T-helper 2 cell (primary cell): ENCODE results near the gene BICDL2.
A peak's percentile ranks its signal among the peaks of the same experiment; 100 is the strongest.

ENCODE experiments used
- DNase-seq, 5 experiments: peaks; one replicate each; pipeline versions ENCODE4 v3.0.0 to v3.0.0-alpha.2; 2012 to 2022

BICDL2 gene

DNA sequence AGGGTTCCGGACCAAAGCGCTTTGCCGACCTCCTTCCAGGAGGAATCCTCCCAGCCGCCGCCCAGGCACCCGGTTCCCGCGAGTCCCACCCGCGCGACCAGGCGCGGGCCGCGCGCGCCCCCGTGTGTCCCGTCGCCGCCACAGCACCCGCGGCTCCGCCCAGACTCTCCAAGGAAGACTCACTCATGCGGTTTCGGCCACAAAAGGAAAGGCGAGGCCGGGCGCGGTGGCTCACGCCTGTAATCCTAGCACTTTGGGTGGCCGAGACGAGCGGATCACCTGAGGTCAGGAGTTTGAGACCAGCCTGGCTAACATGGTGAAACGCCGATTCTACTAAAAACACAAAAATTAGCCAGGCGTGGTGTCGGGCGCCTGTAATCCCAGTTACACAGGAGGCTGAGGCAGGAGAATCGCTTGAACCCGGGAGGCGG, 53.0 kb downstream of the BICDL2 start:
- DNase-seq = peak; percentile 28 to 62 (median 53)

DNA sequence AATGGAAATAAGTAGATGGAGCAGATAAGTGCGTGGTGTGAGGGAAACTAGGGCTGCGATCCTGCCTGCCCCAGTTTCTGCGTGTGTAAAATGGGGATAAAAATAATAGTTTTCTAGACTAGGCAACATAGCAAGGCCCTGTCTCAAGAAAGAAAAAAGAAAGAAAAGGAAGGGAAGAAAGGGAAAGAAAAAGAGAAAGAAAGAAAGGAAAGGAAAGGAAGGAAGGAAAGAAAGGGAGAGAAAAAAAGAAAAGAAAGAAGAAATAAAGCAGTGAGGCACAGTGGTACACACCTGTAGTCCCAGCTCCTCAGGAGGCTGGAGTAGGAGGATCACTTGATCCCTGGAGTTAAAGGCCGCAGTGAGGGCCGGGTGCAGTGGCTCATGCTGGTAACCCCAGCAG, 54.3 kb downstream of the BICDL2 start:
- DNase-seq = no peak

DNA sequence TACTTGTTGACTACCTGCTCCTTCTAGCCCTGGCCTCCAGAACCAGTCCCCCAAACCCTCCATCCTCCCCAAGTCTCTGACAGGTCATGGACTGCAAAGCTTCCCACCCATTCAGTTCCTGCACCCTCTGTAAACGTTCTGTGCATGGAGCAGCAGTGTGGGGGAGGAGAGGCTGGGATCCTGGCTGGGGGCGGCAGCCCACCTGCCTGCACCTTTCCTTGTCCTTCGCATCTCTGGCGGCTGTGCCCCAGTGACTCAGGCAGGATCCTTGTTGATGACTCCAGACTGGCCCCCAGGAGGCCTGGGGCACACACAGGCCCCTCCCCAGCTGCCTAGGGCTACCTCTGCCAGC, 54.9 kb downstream of the BICDL2 start:
- DNase-seq = no peak

- no peak for DNase-seq
Measured at GRCh38 chr16:2981177-2981898, 55.4 kb downstream of the BICDL2 start.

DNA sequence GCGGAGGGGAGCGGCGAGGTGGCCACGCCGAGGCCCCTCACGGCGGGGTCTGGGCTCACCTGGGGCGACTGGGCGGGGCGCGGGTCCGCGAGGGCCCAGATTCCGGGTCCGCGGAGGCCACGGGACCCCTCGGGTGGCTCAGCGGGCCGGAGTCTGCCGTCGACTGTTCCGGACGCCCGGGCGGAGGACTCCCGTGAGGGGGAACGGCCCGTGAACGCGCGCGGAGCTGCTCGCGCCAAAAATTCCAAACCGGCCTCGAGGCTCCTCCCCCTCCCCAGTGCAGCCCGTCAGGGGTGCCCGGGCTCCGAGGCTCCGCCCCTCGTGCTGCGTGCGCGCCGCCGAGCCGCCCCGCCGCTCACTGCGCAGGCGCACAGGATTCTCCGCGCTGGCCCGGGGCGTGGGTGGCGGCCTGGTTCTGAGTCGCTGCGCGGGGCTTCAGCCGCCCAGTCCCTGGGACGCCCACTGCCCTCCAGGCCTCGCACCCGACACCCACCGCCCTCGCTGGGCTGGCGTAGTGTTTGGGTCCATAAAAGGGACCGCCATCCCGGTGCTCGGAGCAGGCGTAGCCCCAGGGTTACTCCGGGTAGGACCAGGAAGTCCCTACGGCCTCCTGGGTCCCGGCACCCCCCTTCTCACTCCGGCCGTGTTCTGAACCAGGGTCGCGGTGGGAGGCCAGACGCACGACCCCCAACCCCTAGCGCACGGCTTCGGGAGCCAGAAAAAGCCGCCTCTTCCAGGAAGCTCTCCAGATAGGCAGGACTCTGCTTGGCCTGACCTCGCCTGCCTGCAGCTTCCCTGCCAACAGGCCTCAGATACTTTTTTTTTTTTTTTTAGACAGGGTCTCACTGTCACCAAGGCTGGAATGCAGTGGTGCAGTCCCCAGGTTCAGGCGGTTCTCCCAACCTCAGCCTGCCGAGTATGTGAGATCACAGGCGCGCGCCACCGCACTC, 56.2 kb downstream of the BICDL2 start, which contains the start of gene PKMYT1:
Gene PKMYT1 (minus strand): TSS at position 220 of the 950 bp plus-strand sequence. CDS start 789 bp downstream, outside the sequence.
- peak; percentile 91 to 94 (median 91) for DNase-seq

DNA sequence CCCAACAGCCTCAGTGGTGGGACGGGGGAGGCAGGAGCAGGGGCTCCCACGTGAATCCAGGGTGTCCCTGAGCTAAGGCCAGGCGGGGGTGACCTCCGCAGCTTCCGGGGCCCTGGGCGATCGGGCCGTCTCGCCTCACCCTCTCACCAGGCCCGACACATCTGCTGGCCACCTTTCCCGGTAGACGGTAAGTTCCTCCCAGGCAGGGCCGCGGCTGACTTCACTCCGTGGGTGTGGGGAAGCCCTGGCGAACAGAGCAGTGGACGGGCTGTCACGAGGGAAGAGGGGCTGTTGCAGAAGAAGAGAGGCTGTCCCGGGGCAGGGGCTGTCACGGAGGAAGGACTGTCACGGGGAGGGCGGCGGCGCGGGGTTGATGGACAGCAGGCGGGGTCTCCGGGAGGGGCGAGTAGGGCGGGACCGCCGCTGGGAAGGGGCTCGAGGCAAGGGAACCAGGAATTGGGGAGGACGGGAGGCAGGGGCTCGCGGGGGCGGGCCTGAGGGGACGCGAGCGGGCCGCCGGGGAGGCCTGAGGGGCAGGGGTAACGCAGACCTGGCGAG, 57.0 kb downstream of the BICDL2 start:
- peak in 1 of 5 experiments; percentile 41 for DNase-seq
